HG03045 (cell line): Measurements from ENCODE around the gene MGMT.

Experiments used
- ATAC-seq: cut with Tn5 transposase; IDR thresholded peaks from one replicate; pipeline ENCODE4 v1.9.1; 2021; ENCODE audit warnings: mild to moderate bottlenecking, moderate library complexity; ENCODE audit not compliant: unreplicated experiment

Gene MGMT

DNA sequence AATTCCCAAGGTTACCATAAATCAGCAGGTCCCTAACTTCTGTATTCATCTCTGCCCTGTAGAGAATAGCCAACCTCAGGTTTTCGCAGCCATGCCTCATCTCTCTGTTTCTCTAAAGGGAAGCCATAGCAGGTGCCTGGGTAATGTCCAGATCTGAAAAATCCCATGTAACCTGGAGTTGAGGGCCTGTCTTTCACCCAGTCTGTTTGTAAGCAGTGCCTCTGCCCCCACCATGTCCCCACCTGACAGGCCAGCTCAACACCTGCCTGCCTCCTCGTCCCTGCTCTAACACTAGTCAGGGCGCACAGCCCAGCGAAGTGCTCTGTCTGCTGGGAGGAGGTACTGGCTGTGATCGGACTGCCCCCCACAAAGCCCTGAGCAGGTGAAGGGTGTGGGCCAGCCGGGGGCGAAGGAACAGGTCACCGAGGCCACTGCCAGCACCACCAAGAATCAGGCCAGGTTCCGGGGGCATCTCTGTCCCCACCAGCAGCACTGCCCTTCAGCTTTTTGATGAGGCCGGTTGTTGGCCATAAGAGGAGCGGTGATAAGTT is 210.4 kb downstream of the MGMT start:
- ATAC-seq = no peak

DNA sequence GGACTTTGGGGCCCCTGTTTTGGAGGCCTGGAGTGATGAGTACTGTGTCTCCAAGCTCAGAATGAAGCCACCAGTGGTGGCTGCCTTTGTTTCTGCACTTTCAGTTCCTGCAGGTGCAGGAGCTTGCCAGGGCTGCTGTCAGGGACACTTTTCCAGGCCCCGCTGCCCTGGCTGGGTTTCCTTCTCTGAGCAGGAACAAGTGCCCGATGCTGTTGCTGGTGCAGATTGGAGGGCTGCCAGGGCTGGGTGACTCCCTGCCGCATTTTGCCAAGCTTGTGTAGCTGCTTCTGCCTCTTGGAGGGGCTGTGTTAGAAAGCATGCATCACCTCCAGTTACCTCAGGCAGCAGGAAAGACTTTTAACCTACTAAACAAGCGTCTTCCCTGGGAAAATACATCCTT is 211.1 kb downstream of the MGMT start:
- no peak for ATAC-seq

DNA sequence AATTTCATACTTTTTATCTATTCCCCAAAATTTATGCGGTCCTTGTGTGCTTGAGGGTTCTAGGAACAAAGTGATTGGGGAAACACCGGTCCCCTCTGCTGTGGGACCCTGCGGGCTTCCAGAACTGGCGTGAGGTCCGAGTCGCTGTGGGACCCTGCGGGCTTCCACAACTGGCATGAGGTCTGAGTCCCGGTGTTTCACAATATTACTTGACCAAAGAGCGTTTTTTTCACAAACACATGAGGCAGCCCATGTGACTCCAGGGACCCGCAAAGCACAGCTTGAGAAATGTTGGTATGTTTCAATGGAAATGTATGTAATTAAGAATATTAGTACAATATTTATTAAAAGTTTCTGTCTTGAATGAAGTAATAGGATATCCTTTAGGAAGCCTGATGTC is 212.2 kb downstream of the MGMT start:
- ATAC-seq = no peak

DNA sequence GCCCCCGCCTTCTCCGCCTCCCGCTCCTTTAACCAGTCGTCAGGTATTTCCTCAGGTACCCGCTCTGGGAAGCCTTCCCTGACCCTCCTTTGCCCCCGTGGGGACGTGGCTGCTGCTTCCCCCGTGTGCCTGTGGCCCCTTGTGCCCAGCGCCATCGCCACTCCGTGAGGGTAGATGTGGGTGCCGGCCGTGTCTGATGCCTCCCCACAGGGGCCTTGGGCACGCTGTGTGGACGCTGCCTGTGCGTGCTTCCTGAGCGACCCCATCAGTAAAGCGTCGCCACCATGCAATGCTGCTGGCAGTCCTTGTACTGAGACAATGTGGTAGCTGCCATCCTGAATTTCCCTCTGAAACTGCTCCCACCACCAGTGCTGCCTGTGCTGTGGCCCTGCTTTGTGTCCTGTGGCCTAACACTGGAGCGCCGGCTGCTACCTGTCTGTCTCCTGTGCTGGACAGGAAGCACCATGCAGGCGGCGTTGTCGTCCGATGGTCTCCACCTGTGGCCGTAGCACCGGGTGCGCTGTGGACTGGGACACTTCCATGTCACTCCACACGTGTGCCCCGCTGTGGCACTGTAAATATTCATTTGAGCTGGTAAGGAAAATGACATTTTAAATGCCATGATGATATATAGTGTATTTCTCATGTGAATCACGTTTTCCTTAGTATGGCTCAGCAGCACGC is 213.8 kb downstream of the MGMT start:
- no peak for ATAC-seq

DNA sequence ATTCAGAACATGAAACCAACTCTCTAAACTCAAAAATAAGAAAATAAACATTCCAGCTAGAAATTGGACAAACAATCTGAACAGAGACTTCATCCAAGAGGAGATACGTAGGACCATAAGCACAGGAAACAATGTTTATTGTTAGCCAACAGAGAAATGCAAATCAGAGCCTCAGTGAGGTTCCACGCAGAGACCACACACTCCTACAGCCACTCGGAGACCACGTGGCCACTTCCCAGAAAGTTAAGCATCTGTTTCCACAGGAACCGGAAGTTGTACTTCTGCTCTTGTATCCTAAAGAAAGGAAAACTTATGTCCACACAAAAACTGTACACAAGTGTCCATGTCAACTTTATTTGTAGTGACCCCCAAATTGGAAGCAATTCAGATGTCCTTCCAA is 214.8 kb downstream of the MGMT start:
- ATAC-seq = no peak

DNA sequence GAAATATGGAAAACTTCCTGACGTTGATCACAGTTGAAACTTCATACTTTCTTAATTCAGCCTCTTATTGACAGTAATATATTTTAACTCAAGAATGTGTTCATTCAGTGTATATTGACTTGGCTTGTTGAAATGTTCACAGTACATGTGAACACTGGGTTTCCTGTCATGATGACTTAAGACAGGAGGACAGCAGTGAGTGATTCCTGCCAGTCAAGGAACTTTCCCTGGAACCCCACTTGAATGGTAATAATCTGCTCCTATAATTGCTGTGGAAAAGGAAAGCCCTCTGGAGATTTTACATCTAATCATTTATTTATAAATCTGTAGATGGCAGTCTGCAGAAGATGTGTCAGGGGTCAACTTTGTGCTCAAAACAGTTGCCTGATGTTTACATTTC is 216.5 kb downstream of the MGMT start:
- ATAC-seq = no peak

DNA sequence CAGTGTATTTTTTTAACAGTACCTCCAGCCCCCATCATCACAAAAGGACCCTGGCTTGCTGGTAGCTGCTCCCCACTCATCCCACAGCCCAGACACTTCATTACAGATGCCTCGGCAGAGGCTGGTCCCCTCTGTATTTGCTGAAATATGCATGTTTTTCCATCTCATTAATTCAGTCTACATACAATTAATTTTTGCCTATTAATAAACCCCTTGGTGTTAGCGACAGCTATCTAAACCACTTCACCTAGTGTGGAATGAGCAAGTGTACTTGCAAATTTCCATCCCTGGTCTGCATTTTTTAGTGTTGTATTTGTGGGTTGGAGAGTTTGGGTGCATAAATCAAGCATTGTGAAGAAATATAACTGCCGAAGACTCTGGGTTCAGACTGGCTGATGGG is 216.9 kb downstream of the MGMT start:
- ATAC-seq = no peak

DNA sequence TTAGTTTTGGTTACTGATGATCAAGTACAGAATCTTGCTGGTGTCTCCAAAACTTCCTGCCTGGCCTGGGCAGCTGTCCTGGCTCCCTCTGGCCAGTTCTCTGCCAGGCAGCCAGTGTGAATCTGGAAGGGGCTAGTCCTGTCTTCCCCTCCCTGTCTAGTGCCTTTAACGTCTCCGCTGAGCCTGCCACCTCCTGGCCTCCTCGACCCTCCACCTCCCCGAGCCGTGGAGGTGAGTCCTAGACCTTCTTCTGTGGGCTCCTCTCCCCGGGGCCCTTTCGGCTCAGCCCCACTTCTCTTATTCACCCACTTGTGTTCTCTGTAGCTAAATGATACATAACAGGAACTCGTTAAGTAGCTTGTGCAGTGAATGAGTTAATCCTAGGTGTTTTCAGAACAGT is 218.2 kb downstream of the MGMT start:
- no peak for ATAC-seq

DNA sequence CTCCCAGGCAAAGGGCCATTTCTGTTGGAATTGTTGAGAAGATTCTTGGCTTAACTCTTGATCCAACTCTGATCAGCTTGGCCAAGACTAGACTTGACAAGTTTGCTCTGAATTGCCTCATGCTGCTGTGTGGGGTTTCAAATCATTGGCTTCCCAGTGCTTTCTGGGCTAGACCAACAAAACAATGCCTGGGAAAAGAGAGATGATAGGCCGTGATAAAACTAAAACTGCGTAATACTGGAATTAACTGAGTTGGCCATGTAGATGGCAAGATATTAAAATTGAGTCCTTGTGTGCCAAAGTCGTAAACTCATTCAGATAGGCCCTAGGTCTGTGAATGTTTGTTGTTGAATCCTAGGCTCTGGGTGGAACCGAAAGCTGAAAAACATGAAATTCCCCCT is 222.6 kb downstream of the MGMT start:
- no peak for ATAC-seq

DNA sequence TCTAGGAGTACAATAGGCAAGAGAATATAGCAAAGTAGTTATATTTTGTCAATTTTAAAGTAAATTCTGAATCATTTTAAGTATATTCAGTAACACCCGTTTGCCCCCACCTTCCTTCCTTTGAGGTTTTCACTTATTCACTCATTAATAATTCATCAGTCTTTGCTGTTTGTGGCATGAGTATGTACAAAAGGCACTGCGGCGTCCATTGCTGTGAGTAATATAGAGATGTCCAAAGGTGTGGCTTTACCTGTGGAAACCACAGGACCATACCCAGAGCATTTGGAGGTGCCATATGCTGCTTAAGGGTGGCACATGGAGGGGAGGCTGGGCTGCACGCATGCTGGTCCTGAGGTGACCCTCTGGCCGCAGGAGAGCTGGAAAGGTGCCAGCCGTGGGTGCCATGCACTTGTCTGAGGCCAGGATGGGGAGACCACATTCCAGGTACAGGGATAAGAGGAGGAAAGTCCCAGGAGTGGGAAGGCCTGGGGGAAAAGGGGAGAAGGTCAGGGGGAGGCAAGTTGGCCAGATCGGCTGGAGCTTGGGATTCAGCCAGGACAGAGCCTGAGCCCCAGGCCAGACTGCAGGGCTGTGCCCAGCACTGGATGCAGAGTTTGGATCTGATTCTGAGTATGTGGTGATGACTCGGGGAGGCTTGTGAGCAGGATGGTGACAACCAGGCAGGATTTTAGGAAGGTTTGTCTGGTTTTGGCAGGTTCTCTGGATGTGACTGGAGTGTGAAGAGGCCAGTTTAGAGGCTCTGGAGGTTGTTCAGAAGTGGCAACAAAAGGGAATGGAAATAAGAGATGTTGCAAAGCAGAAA is 223.4 kb downstream of the MGMT start:
- no peak for ATAC-seq

DNA sequence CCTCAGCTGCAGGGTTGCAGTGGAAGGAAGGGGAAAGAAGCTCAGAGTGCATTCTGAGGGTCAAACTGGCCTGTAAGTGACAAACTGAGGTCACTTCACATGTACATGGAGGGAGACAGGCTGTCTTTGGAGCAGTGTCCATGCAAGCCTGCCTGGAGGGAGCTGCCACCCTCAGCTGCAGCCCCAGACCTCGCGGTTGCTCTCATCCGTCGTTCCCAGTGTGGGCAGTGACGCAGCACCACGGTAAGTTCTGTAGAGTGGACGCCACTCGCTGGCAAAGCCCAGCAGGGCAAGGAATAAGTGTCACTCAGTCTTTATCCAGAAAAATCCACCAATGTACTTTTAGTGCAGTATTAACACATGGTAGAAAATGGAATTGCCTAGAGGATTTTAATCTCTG is 225.7 kb downstream of the MGMT start:
- no peak for ATAC-seq

DNA sequence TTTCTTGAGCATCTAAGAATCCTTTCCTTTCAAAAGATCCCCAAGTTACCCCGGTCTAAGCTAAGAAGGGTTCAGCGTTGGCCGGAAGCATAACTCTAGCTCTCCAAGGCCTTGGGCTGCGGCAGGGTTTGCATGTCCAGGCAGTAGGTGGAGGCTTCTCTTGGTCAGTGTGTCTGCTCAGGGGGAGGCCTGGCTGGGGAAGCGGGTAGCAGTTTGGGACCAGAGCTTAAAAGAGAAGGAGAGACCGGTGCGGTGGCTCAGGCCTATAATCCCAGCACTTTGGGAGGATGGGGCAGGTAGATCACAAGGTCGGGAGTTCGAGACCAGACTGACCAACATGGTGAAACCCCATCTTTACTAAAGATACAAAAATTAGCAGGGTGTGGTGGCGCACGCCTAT is 226.3 kb downstream of the MGMT start:
- ATAC-seq = no peak

DNA sequence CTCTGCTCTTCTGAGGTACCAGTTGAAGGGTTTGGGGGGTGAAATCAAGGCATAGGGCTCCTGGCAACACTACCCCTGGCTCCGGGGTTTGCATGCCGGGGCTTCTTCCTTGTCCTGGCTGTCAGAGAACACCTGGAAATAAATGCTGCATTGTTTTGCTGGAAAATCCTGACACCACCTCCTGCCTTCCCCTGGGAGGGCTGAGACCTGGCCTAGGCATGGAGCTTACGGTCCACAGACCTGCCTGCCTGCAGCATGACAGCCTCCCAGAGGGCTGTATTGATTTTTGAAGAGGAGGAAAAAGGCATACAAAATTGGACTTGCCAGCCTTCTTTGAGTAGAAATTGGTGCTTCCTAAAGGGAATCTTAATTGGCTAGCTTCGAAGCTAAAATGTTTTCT is 227.1 kb downstream of the MGMT start:
- ATAC-seq = no peak

DNA sequence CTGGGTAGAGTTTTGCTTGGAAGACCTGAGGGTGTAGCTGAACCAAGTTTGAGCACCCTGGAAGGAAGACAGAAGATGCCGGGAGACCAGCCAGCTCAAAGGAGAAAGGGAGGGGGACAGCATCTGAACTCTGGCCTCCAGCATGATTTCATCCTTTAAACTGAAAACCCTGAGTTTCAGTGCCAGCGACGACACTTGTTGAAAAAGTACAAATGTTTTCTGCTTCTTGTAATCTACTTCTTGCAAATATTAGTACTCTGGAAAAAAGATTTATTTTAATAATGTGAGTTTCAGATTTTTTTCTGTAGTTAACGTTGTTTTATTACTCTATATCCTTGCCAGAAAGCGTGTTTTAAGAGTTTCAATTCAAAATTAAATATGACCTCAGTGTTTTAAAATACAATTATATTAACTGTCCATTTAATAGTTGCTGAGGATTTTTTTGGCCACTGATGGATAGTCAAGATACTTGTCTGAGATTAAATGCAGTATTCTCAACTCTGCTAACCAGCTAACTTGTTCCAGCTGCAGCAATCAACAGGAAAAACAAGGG is 227.7 kb downstream of the MGMT start:
- ATAC-seq = no peak

DNA sequence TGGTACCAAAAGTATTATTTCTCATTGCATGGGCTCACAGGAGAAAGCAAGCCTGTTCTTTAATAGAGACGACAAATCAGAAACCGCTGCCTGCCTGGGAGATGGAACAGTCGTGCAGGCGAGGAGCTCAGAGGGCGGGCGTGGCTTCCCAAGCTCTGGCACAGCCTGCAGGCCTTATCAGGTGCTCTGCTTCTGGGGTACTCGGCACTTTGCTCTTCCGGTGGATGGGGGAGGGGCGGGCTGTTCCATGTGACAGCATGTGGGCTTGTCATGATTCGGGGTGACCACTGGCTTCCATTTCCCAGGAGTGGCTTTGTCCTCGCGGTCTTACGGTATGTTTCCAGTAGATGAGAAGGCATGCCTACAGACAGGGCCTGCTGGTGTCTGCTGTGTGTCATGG is 228.6 kb downstream of the MGMT start:
- ATAC-seq = no peak

DNA sequence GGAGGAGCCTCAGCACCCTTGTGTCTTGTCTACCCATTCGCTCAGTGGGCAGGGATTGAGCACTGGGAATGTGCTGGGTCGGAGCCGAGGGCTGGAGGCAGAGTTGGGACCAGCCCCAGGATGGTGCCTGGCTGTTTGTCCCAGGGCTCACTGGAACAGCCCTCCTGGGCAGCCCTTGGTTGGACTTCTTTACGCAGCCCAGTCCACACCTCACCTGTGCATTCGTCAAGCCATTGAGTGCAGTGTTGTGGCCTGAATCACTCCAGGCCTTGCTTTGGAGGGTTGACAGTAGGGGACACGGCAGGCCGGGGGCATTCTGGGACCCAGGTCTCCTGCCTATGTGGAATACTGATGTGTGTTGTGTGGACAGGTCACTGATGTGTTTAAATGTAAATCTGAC is 229.6 kb downstream of the MGMT start:
- no peak for ATAC-seq

DNA sequence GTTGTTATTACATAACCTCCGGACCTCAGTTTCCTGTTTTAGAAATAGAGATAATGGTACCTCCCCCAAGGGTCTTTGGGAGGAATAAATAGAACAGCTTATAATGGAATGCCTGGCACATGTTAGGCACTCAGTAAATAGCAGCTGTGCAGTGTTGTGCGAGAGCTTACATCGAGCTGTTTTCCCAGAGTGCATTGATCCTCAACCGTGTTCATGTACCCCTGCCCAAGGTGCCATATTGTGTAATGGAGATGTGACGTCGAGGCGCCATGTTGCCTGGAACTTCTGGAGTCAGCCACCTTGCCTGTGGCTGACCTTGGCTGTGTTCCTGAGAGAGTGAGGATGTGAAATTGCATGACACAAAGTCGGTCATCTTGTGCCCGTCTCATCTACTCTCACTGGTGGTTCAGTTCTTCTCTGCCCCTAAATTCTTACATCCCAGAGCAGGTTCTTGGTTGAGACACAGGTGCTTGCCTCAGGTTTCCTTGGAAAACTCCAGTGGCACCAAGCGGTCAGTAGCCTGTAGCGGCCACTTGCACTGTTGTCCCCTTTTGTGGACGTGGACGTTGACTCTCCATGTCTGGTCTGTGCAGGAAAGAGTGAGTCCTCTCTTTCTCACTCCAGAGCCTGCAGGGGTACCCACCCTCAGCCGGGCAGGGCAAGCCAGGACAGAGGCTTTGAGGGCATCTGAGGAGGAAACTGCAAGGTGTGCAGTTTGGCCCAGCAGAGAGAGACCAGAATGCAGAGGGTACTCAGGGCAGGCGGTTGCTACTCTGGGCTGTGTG is 230.6 kb downstream of the MGMT start:
- ATAC-seq = no peak

DNA sequence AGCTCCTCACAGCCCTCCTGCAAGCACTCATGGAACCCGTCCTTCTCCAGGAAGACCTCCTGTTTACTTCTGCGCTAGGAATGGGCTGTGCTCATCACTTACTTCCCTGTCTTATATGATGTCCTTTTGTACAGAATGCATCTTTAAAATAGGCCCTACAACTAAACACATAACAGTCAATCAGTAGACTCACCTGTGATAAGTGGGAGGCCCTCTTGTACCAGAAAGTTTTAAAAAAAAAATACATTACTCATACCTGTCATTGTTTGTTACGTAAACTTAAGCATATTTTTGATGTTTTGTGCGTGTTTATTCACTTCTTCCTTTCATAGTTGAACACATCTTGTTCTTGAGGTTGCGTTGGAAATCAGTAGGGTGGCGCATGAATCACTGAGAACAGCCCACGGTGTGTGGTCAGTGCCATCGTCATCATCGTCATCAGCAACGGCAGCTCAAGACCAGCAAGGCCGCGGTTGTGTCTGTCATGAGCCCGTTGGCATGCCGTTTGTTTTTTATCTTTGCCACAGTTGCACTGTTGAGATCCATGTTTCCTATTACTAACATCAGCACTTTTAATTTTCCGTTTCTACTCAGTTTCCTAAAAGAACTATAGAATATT is 232.8 kb downstream of the MGMT start:
- ATAC-seq = no peak

DNA sequence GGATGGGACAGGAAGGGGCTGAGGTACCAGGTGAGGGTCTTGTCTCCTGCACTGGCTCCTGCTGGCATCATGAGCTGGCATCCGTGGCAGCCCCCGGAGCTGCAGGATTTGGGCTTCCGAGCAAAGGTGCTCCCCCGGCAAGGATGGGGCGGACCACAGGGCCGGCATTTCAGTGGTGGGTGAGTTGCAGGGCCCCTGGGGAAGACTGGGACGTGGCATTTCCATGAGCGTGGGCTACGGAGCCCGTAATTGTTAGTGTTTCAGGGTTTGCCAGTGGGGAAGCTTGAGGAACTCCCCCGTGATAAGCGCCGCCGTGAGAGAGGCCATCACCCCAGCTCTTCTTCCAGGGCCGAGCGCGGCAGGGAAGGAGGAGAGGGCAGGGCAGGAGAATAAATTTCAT is 235.6 kb downstream of the MGMT start:
- no peak for ATAC-seq

DNA sequence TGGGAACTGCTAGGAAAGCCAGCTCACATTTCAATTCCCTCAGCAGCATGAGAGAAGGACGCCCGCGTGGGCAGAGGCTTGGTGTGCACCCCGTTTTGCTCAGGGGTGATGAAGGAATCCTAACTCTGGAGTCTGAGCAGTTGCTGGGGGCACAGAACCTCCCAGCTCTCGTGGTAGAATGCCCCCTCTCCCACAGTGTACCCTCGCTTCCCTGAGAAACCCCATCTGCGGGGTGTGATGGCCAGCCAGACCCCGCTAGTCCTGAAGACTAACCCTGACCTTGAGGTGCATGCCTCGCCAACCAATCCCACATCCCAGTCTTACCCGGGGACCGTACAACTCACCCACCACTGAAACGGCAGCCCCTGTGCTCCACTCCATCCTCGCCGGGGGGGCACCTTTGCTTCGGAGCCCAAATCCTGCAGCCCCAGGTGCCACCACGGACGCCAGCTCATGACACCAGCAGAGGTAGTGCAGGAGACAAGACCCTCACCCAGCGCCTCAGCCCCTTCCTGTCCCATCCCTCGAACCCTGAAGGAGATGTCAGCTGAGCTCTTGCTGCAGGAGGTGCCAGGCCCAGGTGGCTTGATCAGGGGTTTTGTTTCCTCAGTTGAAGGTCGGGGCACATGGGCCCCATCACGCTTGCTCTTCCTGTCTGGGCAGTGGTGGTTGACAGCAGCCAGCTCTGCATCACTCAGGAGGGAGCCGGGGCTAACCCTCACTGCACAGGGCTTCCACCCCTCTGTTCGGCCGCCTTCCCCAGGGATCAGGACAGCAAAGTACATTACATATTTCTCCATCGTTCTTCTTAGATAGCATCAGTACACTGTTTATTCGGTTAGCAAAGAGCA is 236.5 kb downstream of the MGMT start:
- ATAC-seq = no peak
